Left ventricle myocardium superior (tissue), 1 donor: ENCODE results near the gene PPP6R1. TPM values are rescaled to one million over a fixed set of nuclear protein-coding genes. Genes with fewer than 3 reads are reported as not detected.
A peak's percentile ranks its signal among the peaks of the same experiment; 100 is the strongest.
"Not testable (repeated sequence)": the region's sequence is repeated elsewhere in the genome, so short reads cannot be mapped to it uniquely, and the experiment has no call there.

Experiments
- ATAC-seq: fragments of 200-7000 bp; cut with Tn5 transposase; one replicate; pipeline ENCODE4 v1.9.1; 2020; ENCODE audit warnings: mild to moderate bottlenecking, moderate library complexity
- DNase-seq: peaks from one replicate; pipeline ENCODE4 v3.0.0-alpha.2; 2020
- intact Hi-C: fragments of 100-400 bp; cut with micrococcal nuclease; formaldehyde crosslinking; loops from one replicate; pipeline ENCODE4 v1.11.0; 2022
- microRNA-seq: library from miRNA; unstranded; fragments of <30 nt; microRNA quantifications from one replicate; pipeline ENCODE4 v1.2.0, GENCODE V29; 2020; ENCODE audit warnings: borderline number of aligned reads
- total RNA-seq: library from RNA; stranded (reverse); fragmentation: NEBNext Ultra II Directional; extraction: Animal tissue kit (Norgen Biotek cat#: 25700); gene quantifications from one replicate; pipeline ENCODE4 v1.2.1, GENCODE V29; 2021
- donor health status: DM: no; HTN: yes; CAD: no; lungs with severe emphysema.

The PPP6R1 gene
- total RNA-seq, 1 donor from 2014 or later, result 39.2 TPM

GRCh38 chr19:55206664-55207500, 51.9 kb downstream of the PPP6R1 start:
- ATAC-seq, result peak; percentile 96

GRCh38 chr19:55202199-55202598, 56.6 kb downstream of the PPP6R1 start:
- ATAC-seq, DNase-seq, intact Hi-C loops: not testable (repeated sequence)

More at GRCh38 chr19:55206664-55207500, 51.9 kb downstream of the PPP6R1 start:
- peak; percentile 85 for DNase-seq
- intact Hi-C loops, result no loop called here

- DNase-seq (no peak), ATAC-seq (no peak)
- intact Hi-C loops, result no loop called here
Measured at GRCh38 chr19:55199620-55200204, 59.1 kb downstream of the PPP6R1 start.

- ATAC-seq, result no peak
- intact Hi-C loops, result no loop called here
- DNase-seq, result no peak
Measured at GRCh38 chr19:55198651-55199050, 60.2 kb downstream of the PPP6R1 start.

- ATAC-seq (no peak), DNase-seq (no peak)
- intact Hi-C loops, result no loop called here
Measured at GRCh38 chr19:55197528-55197927, 61.3 kb downstream of the PPP6R1 start.

GRCh38 chr19:55196803-55197202, 62.0 kb downstream of the PPP6R1 start:
- DNase-seq, result no peak
- intact Hi-C loops, result no loop called here
- no peak for ATAC-seq

GRCh38 chr19:55193481-55193880, 65.3 kb downstream of the PPP6R1 start:
- no peak for DNase-seq
- ATAC-seq, result no peak
- intact Hi-C loops, result no loop called here

- intact Hi-C loops, result no loop called here
- peak; percentile 48 for DNase-seq
- ATAC-seq, result peak; percentile 77
Measured at GRCh38 chr19:55189403-55189835, 69.4 kb downstream of the PPP6R1 start.

- intact Hi-C loops, result no loop called here
- no peak for DNase-seq
- no peak for ATAC-seq
Measured at GRCh38 chr19:55188625-55189024, 70.2 kb downstream of the PPP6R1 start.

GRCh38 chr19:55186080-55186479, 72.7 kb downstream of the PPP6R1 start:
- DNase-seq (no peak), ATAC-seq (no peak)
- intact Hi-C loops, result no loop called here

- intact Hi-C loops, result no loop called here
- DNase-seq (no peak), ATAC-seq (no peak)
Measured at GRCh38 chr19:55181740-55182139, 77.1 kb downstream of the PPP6R1 start.

Small RNA genes within 50 kb of the gene (microRNA-seq; reads per million reads assigned to microRNA genes)
- gene MIR6802, result not detected
- not detected for gene MIR6803
- not detected for gene MIR6804

Other genes starting within 250 kb of the PPP6R1 start
- not detected for gene GP6, start 220.8 kb downstream of the PPP6R1 start, total RNA-seq
- gene RDH13, start 195.9 kb downstream of the PPP6R1 start, total RNA-seq, result 52.0 TPM
- 2.7 TPM for gene EPS8L1, start 183.1 kb downstream of the PPP6R1 start, total RNA-seq
- 141 TPM for gene PPP1R12C, start 141.4 kb downstream of the PPP6R1 start, total RNA-seq
- 50.2 TPM for gene TNNT1, start 109.8 kb downstream of the PPP6R1 start, total RNA-seq
- gene TNNI3, start 101.3 kb downstream of the PPP6R1 start, total RNA-seq, result 5,071 TPM
- gene DNAAF3, start 92.4 kb downstream of the PPP6R1 start, total RNA-seq, result 0.87 TPM
- not detected for gene SYT5, start 78.7 kb downstream of the PPP6R1 start, total RNA-seq
- 0.47 TPM for gene PTPRH, start 49.5 kb downstream of the PPP6R1 start, total RNA-seq
- gene TMEM86B, start 30.3 kb downstream of the PPP6R1 start, total RNA-seq, result 1.9 TPM
- 28.6 TPM for gene HSPBP1, start 21.1 kb upstream of the PPP6R1 start, total RNA-seq
- 1.9 TPM for gene BRSK1, start 25.0 kb upstream of the PPP6R1 start, total RNA-seq
- gene TMEM150B, start 66.3 kb upstream of the PPP6R1 start, total RNA-seq, result 1.2 TPM
- 7.2 TPM for gene KMT5C, start 80.9 kb upstream of the PPP6R1 start, total RNA-seq
- not detected for gene COX6B2, start 95.7 kb upstream of the PPP6R1 start, total RNA-seq
- gene GARIN5B, start 104.2 kb upstream of the PPP6R1 start, total RNA-seq, result not detected
- gene IL11, start 111.4 kb upstream of the PPP6R1 start, total RNA-seq, result not detected
- not detected for gene TMEM190, start 117.8 kb upstream of the PPP6R1 start, total RNA-seq
- gene TMEM238, start 125.3 kb upstream of the PPP6R1 start, total RNA-seq, result 0.25 TPM
- 557 TPM for gene RPL28, start 126.9 kb upstream of the PPP6R1 start, total RNA-seq
- gene UBE2S, start 148.8 kb upstream of the PPP6R1 start, total RNA-seq, result 24.5 TPM
- gene SHISA7, start 184.3 kb upstream of the PPP6R1 start, total RNA-seq, result not detected
- 58.5 TPM for gene ISOC2, start 202.6 kb upstream of the PPP6R1 start, total RNA-seq
- not detected for gene C19orf85, start 205.7 kb upstream of the PPP6R1 start, total RNA-seq
- gene ZNF628, start 217.6 kb upstream of the PPP6R1 start, total RNA-seq, result 6.4 TPM
- gene NAT14, start 226.2 kb upstream of the PPP6R1 start, total RNA-seq, result 6.0 TPM
- gene SSC5D, start 229.4 kb upstream of the PPP6R1 start, total RNA-seq, result 2.7 TPM